Right lobe of liver (tissue), 4 donors: Measurements from ENCODE around the gene CEACAM8.

Source experiments
- CTCF ChIP-seq, 4 donors: fragments of 200-600 bp in 3 of 4; fragments of 450-650 bp in 1 of 4; IDR thresholded peaks; one replicate each; pipeline versions ENCODE4 v1.5.1 to v1.8.0; 2016 to 2022; ENCODE audit warnings: antibody characterized with exemption in 4 of 4, mild to moderate bottlenecking in 2 of 4
- POLR2A ChIP-seq: fragments of 450-650 bp; IDR thresholded peaks from one replicate; pipeline ENCODE4 v1.6.1; 2017; ENCODE audit warnings: antibody characterized with exemption, mild to moderate bottlenecking
- donor health status: DM: no; HTN: no; CAD: no.
- donor health status: DM: no; HTN: no; CAD: no.
- donor health status: DM: no; HTN: yes; CAD: no.

GRCh38 chr19:42576241-42576640 is 18.5 kb downstream of the CEACAM8 start:
- TF ChIP-seq CTCF (IDR thresholded peaks at IDR 0.05) (no peak), POLR2A (no peak)
